Esophagus muscularis mucosa (tissue), 4 donors: Measurements from ENCODE around the gene DEPP1. TPM values are rescaled to one million over a fixed set of nuclear protein-coding genes. Genes with fewer than 3 reads are reported as not detected.
A peak's percentile ranks its signal among the peaks of the same experiment; 100 is the strongest.

ENCODE experiments used
- DNase-seq: peaks from one replicate; pipeline ENCODE4 v3.0.0-alpha.2; 2017; ENCODE audit errors: extremely low spot score
- H3K27ac ChIP-seq, 4 donors: fragments of 200-600 bp; sonication (generic); replicated peaks in 1 of 4; 1 replicate in 3 of 4; 2 replicates in 1 of 4; pipeline ENCODE4 v1.5.1; 2016 to 2019; ENCODE audit warnings: mild to moderate bottlenecking in 1 of 4
- H3K27me3 ChIP-seq, 4 donors: fragments of 200-600 bp; sonication (generic); one replicate each; pipeline versions ENCODE4 v1.5.1 to v1.6.0; 2016 to 2019
- H3K36me3 ChIP-seq, 4 donors: fragments of 200-600 bp; sonication (generic); one replicate each; pipeline ENCODE4 v1.5.1; 2016 to 2019
- H3K4me1 ChIP-seq, 4 donors: fragments of 200-600 bp; sonication (generic); one replicate each; pipeline ENCODE4 v1.5.1; 2016 to 2019
- H3K4me3 ChIP-seq, 4 donors: fragments of 200-600 bp; sonication (generic); 1 replicate in 2 of 4; 2 replicates in 2 of 4; pipeline ENCODE4 v1.5.1; 2016 to 2019; ENCODE audit warnings: mild to moderate bottlenecking in 4 of 4, moderate library complexity in 1 of 4
- H3K9me3 ChIP-seq, 4 donors: fragments of 200-600 bp; sonication (generic); 1 replicate in 3 of 4; 2 replicates in 1 of 4; pipeline ENCODE4 v1.5.1; 2016 to 2019
- CTCF ChIP-seq, 3 experiments: fragments of 200-600 bp in 2 of 3; fragments of 450-650 bp in 1 of 3; sonication (generic) in 2 of 3; IDR thresholded peaks; one replicate each; pipeline ENCODE4 v1.5.1; 2017 to 2019; ENCODE audit warnings: antibody characterized with exemption in 3 of 3, mild to moderate bottlenecking in 2 of 3, moderate library complexity in 1 of 3
- EP300 ChIP-seq: sonication (generic); formaldehyde crosslinking; IDR thresholded peaks from one replicate; pipeline ENCODE4 v1.6.1; 2017; ENCODE audit warnings: antibody characterized with exemption
- POLR2A ChIP-seq: fragments of 450-650 bp; IDR thresholded peaks from one replicate; pipeline ENCODE4 v1.6.1; 2017; ENCODE audit warnings: antibody characterized with exemption, moderate library complexity, mild to moderate bottlenecking, low read depth
- POLR2AphosphoS5 ChIP-seq, 2 donors: sonication (generic); formaldehyde crosslinking; IDR thresholded peaks; one replicate each; pipeline ENCODE4 v1.6.1; 2017; ENCODE audit warnings: antibody characterized with exemption in 2 of 2
- WGBS: methylation state at CpG from one replicate; pipeline ENCODE4 v1.1.5; 2018; 5-methylcytosine and 5-hydroxymethylcytosine counted together
- intact Hi-C: fragments of 100-400 bp; cut with DNase I; formaldehyde crosslinking; loops from one replicate; pipeline ENCODE4 v1.15.1; 2023
- total RNA-seq, 4 donors: library from RNA; depleted of rRNA; stranded (reverse); fragments of >200 nt; gene quantifications; one replicate each; pipeline versions ENCODE4 v1.1.0 to v1.2.1, GENCODE V29; 2016

DEPP1 gene
- total RNA-seq, 4 donors from 2014 or later = 32.0 to 413 (median 126) TPM

DNA sequence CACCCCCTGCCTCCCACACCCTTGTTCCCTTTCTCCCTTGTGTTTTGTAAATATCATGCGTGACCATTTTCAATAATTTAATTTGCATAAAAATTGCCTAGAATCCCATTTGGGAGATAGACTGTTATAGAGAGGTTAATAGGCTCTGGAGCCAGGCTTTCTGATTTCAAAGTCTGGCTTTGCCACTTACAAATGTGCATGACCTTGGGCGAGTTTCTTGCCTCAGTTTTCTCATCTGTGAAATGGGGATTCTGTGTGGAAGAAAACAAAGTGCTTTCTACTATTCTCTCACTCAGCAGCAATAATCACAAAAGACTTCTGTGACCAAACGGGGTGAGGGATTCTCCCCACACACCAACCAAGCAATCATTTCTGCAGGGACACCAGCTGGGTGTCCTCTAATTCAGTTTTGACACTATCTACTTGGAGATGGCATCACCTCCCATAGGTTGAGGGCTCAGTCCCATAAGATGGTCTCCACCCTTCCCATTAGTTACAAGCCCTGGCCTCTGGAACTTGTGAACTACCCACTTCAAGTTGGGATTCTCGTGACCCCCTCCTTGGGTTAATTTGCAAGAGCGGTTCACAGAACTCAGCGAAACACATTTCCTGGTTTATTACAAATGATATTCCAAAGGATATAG, 18.6 kb upstream of the DEPP1 start:
- Histone ChIP-seq H3K9me3 (no peaks in the 10 kb centered on the region), H3K4me3 (peak overlapping the region in 1 of 4 donors; percentile 2), H3K27ac (peak overlapping the region; percentile 90 to 95 (median 92)), H3K36me3 (peaks cover 0 to 18% (median 13%) of the 10 kb centered on the region in 4 donors), H3K27me3 (no peaks in the 10 kb centered on the region), H3K4me1 (peaks cover 78 to 93% (median 86%) of the 10 kb centered on the region in 4 donors)
- peak; percentile 68 for DNase-seq
- TF ChIP-seq EP300 = no peak
- TF ChIP-seq POLR2A = no peak
- TF ChIP-seq POLR2AphosphoS5 (IDR thresholded peaks at IDR 0.05) = no peak
- TF ChIP-seq CTCF (IDR thresholded peaks at IDR 0.05) = no peak
- intact Hi-C loops = no loop called here
- 86% methylated on average over 6 of the region's 6 CpGs for WGBS

GRCh38 chr10:44995914-44996669, 17.5 kb upstream of the DEPP1 start:
- Histone ChIP-seq H3K4me3 (peak overlapping the region in 2 of 4 donors; percentile 0 to 2), H3K27ac (peak overlapping the region; percentile 90 to 95 (median 92)), H3K36me3 (peaks cover 4 to 29% (median 23%) of the 10 kb centered on the region in 4 donors), H3K9me3 (no peaks in the 10 kb centered on the region), H3K4me1 (peaks cover 85 to 95% (median 89%) of the 10 kb centered on the region in 4 donors), H3K27me3 (no peaks in the 10 kb centered on the region)
- TF ChIP-seq POLR2AphosphoS5 (IDR thresholded peaks at IDR 0.05) (peak; percentile 69 to 89), EP300 (peak; percentile 0), CTCF (IDR thresholded peaks at IDR 0.05) (no peak), POLR2A (no peak)
- intact Hi-C loops = no loop called here
- WGBS = 18% methylated on average over 8 of the region's 9 CpGs
- peak; percentile 92 for DNase-seq

DNA sequence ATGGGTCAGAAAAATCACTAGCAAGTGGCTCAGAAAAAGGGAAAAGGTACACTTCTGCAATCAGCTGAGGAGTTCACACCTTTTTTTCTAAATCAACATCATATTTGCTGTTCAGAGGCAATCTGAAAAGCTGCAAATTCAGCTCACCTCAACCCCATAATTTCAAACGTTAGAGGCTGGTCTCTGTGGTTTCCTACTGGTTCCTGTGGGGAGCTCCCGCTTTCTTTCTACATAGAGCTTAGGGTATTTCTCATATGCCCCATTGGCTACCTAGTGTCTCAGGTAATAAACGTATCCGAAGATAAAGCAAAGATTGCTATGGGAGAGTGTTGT, 16.9 kb upstream of the DEPP1 start:
- Histone ChIP-seq H3K4me3 (no peak overlapping the region), H3K9me3 (no peaks in the 10 kb centered on the region), H3K4me1 (peaks cover 89 to 99% (median 93%) of the 10 kb centered on the region in 4 donors), H3K27me3 (no peaks in the 10 kb centered on the region), H3K36me3 (peaks cover 4 to 35% (median 25%) of the 10 kb centered on the region in 4 donors), H3K27ac (peak overlapping the region; percentile 90 to 95 (median 92))
- 37% methylated on average over 4 of the region's 4 CpGs for WGBS
- TF ChIP-seq EP300 (no peak), POLR2AphosphoS5 (IDR thresholded peaks at IDR 0.05) (no peak), CTCF (IDR thresholded peaks at IDR 0.05) (no peak), POLR2A (no peak)
- intact Hi-C loops = no loop called here
- peak; percentile 82 for DNase-seq

DNA sequence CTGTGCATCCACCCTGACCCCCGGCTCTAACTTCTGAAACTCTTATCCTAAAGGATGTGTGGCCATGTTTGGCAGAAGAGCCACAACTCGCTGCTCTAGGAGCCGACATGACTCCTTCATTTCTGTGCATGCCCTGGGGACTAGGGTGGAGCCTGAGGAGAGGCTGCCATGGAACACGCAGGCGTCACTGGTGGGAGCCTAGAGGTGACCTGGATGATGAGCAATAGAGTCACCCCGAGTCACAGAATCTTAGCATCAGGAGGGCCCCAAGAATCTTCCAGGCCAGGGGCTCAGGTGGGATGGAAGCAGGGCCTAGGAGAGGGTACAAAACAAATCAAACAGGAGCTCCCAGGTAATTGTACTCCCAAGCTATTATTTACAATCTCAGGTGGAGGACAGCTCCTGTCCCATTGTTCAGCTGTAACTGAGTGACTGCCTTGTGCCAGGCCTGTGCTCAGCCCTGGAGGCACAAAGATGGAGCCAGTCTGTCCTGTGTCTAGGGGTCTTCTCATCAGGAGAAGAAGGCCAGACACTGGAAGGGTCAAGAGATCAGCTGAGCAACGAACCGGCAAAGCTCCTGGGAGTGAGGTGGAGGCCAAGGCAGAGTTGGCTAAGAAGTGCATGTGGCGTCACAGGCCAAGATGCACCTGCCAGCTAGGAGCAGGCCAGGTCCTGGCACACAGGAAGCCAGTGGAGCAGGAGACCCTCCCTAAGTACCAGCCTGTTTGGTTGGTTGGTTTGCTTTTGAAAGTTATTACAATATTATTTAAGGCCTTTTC, 16.3 kb upstream of the DEPP1 start:
- TF ChIP-seq CTCF (IDR thresholded peaks at IDR 0.05) (no peak), EP300 (no peak), POLR2A (no peak), POLR2AphosphoS5 (IDR thresholded peaks at IDR 0.05) (no peak)
- WGBS = 82% methylated on average over 8 of the region's 9 CpGs
- no peaks in the 10 kb centered on the region for H3K9me3 ChIP-seq
- H3K27ac ChIP-seq = peak overlapping the region; percentile 90 to 95 (median 92)
- H3K4me3 ChIP-seq = no peak overlapping the region
- peaks cover 4 to 39% (median 29%) of the 10 kb centered on the region in 4 donors for H3K36me3 ChIP-seq
- H3K27me3 ChIP-seq = no peaks in the 10 kb centered on the region
- H3K4me1 ChIP-seq = peaks cover 89 to 98% (median 95%) of the 10 kb centered on the region in 4 donors
- intact Hi-C loops = no loop called here
- DNase-seq = peak; percentile 91
